Thymus (tissue), 11 donors: ENCODE data around the gene C1QTNF12. TPM values are rescaled to one million over a fixed set of nuclear protein-coding genes. Genes with fewer than 3 reads are reported as not detected.
A peak's percentile ranks its signal among the peaks of the same experiment; 100 is the strongest.

ENCODE experiments used
- DNase-seq, 9 donors: peaks; one replicate each; pipeline ENCODE4 v3.0.0-alpha.2; 2013; ENCODE audit warnings: low spot score in 9 of 9, low read depth in 6 of 9, missing footprints in 1 of 9
- H3K27ac ChIP-seq, 2 donors: one replicate each; pipeline ENCODE4 v1.5.1; 2013; ENCODE audit warnings: control low read depth in 1 of 2, low read depth in 1 of 2, low read length in 1 of 2, mild to moderate bottlenecking in 1 of 2, moderate library complexity in 1 of 2
- H3K27me3 ChIP-seq, 2 donors: one replicate each; pipeline ENCODE4 v1.5.1; 2013; ENCODE audit warnings: low read length in 1 of 2; ENCODE audit not compliant: control insufficient read depth in 2 of 2, insufficient read depth in 1 of 2
- H3K36me3 ChIP-seq, 2 donors: one replicate each; pipeline ENCODE4 v1.5.1; 2013; ENCODE audit warnings: low read length in 1 of 2, mild to moderate bottlenecking in 1 of 2, moderate library complexity in 1 of 2; ENCODE audit not compliant: control insufficient read depth in 2 of 2, insufficient read depth in 2 of 2
- H3K4me1 ChIP-seq, 2 donors: one replicate each; pipeline ENCODE4 v1.5.1; 2013; ENCODE audit warnings: low read length in 2 of 2; ENCODE audit not compliant: control insufficient read depth in 2 of 2, insufficient read depth in 2 of 2
- H3K4me3 ChIP-seq, 2 donors: one replicate each; pipeline ENCODE4 v1.5.1; 2013; ENCODE audit warnings: low read length in 2 of 2, control low read depth in 1 of 2, mild to moderate bottlenecking in 1 of 2
- H3K9me3 ChIP-seq, 2 donors: one replicate each; pipeline ENCODE4 v1.5.1; 2013; ENCODE audit warnings: low read length in 1 of 2, mild to moderate bottlenecking in 1 of 2; ENCODE audit not compliant: control insufficient read depth in 2 of 2, insufficient read depth in 1 of 2
- WGBS: extraction: QIAGEN DNeasy Blood & Tissue Kit; methylation state at CpG from one replicate; pipeline ENCODE4 v1.1.7; 2013; 5-methylcytosine and 5-hydroxymethylcytosine counted together
- polyA plus RNA-seq: library from polyadenylated mRNA; stranded (reverse); fragments of 200-250 nt; gene quantifications from one replicate; pipeline ENCODE4 v1.2.3, GENCODE V29; 2013
- total RNA-seq: library from RNA; stranded (reverse); fragments of 120-200 nt; gene quantifications from one replicate; pipeline ENCODE4 v1.2.4, GENCODE V29; 2013
- donor health status: healthy.

C1QTNF12 gene
- total and polyA plus RNA-seq, 2 donors, result 2.1 to 3.4 TPM

DNA sequence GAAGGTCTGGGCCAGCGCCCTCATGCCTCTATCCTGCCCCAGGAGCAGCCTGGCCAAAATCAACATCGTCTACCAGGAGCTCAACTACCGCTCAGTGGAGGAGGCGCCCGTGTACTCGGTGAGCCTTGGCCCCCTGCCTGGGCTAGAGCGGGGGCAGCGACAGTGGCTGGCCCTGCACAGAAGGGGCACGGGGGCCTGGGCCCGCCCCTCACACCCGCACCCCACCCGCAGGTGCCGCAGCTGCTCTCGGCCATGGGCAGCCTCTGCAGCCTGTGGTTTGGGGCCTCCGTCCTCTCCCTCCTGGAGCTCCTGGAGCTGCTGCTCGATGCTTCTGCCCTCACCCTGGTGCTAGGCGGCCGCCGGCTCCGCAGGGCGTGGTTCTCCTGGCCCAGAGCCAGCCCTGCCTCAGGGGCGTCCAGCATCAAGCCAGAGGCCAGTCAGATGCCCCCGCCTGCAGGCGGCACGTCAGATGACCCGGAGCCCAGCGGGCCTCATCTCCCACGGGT, 44.6 kb upstream of the C1QTNF12 start:
- no peaks in the 10 kb centered on the region for H3K9me3 ChIP-seq
- H3K36me3 ChIP-seq, result peaks cover 2 to 34% of the 10 kb centered on the region in 2 donors
- DNase-seq, result no peak
- peaks cover 0 to 10% of the 10 kb centered on the region in 2 donors for H3K27me3 ChIP-seq
- H3K4me1 ChIP-seq, result no peaks in the 10 kb centered on the region
- no peak overlapping the region for H3K27ac ChIP-seq
- no peak overlapping the region for H3K4me3 ChIP-seq
- 85% methylated on average over 28 of the region's 28 CpGs for WGBS

DNA sequence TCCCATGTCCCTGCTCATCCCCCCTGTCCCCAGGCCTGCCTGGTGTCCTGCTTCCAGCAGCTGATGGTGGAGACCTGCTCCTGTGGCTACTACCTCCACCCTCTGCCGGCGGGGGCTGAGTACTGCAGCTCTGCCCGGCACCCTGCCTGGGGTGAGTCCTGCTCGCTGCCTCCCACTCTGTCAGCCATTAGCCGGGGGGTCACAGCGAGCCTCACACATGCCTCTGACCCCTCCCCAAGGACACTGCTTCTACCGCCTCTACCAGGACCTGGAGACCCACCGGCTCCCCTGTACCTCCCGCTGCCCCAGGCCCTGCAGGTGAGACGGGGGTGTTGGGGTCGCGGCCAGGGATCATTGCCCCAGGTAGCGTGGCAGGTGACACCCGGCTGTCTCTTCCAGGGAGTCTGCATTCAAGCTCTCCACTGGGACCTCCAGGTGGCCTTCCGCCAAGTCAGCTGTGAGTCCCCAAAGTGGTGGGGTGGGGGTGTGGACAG, 43.8 kb upstream of the C1QTNF12 start:
- WGBS, result 63% methylated on average over 15 of the region's 15 CpGs
- peak in 2 of 9 donors; percentile 41 to 56 for DNase-seq
- H3K4me3 ChIP-seq, result no peak overlapping the region
- H3K27ac ChIP-seq, result no peak overlapping the region
- no peaks in the 10 kb centered on the region for H3K4me1 ChIP-seq
- no peaks in the 10 kb centered on the region for H3K9me3 ChIP-seq
- peaks cover 0 to 15% of the 10 kb centered on the region in 2 donors for H3K27me3 ChIP-seq
- H3K36me3 ChIP-seq, result peaks cover 2 to 26% of the 10 kb centered on the region in 2 donors

DNA sequence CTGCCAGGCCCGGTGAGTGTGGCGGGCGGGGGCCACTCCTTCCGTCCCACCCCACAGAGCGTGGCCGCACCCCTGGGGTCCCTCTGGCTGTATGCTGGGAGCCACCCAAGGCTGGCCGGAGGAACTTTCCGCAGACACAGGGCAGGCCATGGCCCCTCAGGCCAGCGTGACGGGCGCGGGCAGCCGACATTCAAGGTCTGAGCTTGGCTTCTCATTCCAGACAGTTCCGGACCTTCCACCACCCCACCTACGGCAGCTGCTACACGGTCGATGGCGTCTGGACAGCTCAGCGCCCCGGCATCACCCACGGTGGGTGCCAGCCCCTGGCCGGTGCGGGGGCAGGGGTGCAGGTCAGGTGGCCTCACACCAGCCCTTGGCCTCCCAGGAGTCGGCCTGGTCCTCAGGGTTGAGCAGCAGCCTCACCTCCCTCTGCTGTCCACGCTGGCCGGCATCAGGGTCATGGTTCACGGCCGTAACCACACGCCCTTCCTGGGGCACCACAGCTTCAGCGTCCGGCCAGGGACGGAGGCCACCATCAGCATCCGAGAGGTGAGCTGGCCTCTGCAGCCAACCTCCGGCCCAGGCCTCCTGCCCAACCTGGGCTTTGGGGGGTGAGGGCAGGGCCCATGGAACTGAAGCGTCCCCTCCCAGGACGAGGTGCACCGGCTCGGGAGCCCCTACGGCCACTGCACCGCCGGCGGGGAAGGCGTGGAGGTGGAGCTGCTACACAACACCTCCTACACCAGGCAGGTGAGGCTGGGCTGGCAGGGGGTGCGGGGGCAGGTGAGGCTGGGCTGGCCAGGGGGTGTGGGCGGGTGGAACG, 41.0 kb upstream of the C1QTNF12 start:
- H3K4me1 ChIP-seq, result no peaks in the 10 kb centered on the region
- H3K36me3 ChIP-seq, result no peaks in the 10 kb centered on the region
- peaks cover 0 to 18% of the 10 kb centered on the region in 2 donors for H3K27me3 ChIP-seq
- 91% methylated on average over 46 of the region's 46 CpGs for WGBS
- H3K4me3 ChIP-seq, result no peak overlapping the region
- H3K27ac ChIP-seq, result no peak overlapping the region
- no peak for DNase-seq
- H3K9me3 ChIP-seq, result no peaks in the 10 kb centered on the region

DNA sequence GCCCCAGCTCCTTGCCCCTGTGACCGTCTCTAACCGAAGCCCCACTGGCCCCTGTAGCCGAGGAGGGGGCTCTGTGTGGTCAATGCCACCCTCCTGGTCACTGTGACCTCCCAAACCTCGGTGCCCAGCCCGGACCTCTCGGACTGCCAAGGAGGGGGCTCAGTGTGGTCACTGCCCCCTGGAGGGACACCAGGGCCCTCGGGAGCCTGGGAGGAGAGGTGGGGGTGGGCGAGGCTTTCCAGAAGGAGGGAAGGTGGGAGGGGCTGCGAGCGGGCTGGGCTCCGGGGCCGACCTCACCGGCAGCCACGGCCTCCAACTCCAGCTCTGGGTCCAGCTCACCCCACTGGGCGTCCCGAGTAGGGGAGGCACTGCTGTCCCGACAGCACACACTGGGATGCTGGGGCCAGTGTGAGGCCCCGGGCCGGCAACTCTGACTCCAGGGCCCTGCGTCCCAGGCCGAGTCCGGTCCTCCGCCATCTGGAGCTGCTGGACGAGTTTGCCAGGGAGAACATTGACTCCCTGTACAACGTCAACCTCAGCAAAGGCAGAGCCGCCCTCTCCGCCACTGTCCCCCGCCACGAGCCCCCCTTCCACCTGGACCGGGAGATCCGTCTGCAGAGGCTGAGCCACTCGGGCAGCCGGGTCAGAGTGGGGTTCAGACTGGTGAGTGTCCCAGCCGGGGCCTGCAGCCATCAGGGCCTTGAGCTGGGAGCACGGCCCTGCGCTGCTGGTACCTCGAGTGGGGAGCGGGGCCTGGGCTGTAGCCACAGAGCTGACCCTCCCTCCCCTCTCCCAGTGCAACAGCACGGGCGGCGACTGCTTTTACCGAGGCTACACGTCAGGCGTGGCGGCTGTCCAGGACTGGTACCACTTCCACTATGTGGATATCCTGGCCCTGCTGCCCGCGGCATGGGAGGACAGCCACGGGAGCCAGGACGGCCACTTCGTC, 40.1 kb upstream of the C1QTNF12 start:
- Histone ChIP-seq H3K9me3 (no peaks in the 10 kb centered on the region), H3K27ac (no peak overlapping the region), H3K27me3 (peaks cover 0 to 18% of the 10 kb centered on the region in 2 donors), H3K4me1 (no peaks in the 10 kb centered on the region), H3K36me3 (no peaks in the 10 kb centered on the region), H3K4me3 (no peak overlapping the region)
- 83% methylated on average over 50 of the region's 50 CpGs for WGBS
- no peak for DNase-seq

DNA sequence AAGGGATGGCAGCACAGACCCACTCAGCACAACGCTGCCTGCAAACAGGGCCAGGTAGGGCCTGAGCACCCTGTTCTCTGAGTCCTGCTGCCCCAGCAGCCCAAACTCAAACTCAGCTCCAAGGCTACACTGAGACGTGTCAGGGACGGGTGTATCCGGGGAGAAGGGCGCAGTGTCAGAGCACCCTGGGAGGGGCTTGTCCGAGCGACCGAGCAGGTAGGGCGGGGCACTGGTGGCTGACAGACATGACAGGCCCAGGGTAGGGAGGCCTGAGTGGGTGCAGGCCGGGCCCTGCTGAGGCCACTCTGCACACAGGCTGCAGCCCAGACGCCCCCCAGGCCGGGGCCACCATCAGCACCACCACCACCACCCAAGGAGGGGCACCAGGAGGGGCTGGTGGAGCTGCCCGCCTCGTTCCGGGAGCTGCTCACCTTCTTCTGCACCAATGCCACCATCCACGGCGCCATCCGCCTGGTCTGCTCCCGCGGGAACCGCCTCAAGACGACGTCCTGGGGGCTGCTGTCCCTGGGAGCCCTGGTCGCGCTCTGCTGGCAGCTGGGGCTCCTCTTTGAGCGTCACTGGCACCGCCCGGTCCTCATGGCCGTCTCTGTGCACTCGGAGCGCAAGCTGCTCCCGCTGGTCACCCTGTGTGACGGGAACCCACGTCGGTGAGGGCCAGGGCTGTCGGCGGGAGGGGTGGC, 39.2 kb upstream of the C1QTNF12 start:
- no peak for DNase-seq
- Histone ChIP-seq H3K36me3 (no peaks in the 10 kb centered on the region), H3K4me3 (no peak overlapping the region), H3K27me3 (peaks cover 0 to 18% of the 10 kb centered on the region in 2 donors), H3K27ac (no peak overlapping the region), H3K9me3 (no peaks in the 10 kb centered on the region), H3K4me1 (no peaks in the 10 kb centered on the region)
- 83% methylated on average over 37 of the region's 37 CpGs for WGBS

DNA sequence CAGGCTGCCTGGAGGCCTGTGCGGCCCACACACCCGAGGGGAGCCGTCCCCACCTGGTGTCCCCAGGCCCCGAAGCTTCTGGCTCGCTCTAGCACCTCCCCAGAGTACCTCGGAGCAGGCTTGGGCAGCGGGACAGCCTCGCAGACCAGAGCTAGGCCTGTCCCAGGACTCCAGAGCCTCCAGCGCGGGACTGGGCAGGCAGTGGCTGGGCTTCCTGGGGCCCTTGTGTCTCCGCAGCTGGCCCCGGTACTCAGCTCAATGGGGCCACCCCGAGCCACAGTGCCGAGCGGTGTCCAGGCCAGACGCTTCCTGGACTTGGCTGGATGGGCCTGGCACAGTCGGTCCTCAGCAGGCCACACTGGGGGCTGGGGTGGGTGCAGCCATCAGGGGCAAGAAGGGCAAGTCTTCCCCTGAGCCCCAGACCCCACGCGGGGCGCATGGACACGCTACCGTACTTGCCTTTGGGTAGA, 38.6 kb upstream of the C1QTNF12 start:
- H3K36me3 ChIP-seq, result no peaks in the 10 kb centered on the region
- no peak overlapping the region for H3K27ac ChIP-seq
- no peak overlapping the region for H3K4me3 ChIP-seq
- no peaks in the 10 kb centered on the region for H3K4me1 ChIP-seq
- WGBS, result 95% methylated on average over 22 of the region's 22 CpGs
- peaks cover 0 to 18% of the 10 kb centered on the region in 2 donors for H3K27me3 ChIP-seq
- H3K9me3 ChIP-seq, result no peaks in the 10 kb centered on the region
- DNase-seq, result no peak

DNA sequence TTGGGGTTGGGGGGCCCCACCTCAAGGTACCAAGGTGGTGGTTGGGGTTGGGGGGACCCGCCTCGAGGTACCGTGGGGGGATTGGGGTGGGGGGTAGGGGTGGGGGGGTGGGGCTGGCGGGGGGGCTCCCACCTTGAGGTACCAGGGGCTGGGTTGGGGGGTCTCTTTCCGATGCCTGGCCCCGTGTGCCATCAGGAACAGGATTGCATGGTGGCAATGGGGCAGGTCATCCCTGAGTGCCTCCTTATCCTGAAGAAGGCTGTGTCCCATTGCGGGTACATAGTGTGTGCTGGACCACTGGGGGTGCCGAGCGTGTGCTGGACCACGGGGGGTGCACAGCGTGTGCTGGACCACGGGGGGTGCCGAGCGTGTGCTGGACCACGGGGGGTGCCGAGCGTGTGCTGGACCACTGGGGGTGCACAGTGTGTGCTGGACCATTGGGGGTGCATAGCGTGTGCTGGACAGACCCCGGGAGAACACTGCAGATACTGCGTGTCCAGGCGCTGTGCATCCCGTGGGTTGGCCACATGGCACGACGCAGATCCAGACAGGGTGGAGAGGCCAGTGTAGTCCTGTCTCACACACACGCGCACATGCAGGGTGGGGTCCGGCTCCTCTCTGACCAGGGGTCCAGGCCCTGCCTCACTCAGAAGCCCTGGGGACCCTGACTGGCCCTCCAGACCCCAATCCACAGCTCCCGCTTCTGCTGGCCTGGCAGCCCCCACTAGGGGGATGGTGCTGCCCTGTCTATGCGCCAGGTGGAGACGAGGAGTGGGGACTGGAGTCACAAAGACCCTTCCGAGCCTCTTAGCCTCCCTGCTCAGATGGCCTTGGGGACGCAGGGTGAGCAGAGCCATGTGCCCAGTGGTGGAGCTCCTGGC, 37.9 kb upstream of the C1QTNF12 start:
- H3K36me3 ChIP-seq, result no peaks in the 10 kb centered on the region
- no peak overlapping the region for H3K27ac ChIP-seq
- H3K9me3 ChIP-seq, result no peaks in the 10 kb centered on the region
- no peak for DNase-seq
- H3K4me1 ChIP-seq, result no peaks in the 10 kb centered on the region
- H3K27me3 ChIP-seq, result peaks cover 0 to 18% of the 10 kb centered on the region in 2 donors
- WGBS, result 91% methylated on average over 32 of the region's 32 CpGs
- no peak overlapping the region for H3K4me3 ChIP-seq

DNA sequence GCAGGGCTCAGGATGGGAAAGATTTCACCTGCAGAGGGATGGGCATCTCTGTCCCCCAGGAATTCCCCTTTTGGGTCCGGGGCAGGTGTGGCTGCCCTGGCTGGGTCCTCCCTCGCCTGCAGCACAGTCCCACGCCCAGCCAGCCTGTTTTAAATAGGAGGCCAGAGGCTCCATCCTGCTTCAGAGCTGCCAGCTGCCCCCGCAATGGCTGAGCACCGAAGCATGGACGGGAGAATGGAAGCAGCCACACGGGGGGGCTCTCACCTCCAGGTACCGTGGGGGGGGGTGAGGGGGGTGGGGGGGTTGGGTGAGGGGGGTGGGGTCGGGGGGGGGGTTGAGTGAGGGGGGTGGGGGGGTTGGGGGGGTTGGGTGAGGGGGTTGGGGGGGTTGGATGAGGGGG, 37.3 kb upstream of the C1QTNF12 start:
- Histone ChIP-seq H3K4me1 (no peaks in the 10 kb centered on the region), H3K9me3 (no peaks in the 10 kb centered on the region), H3K27me3 (peaks cover 0 to 18% of the 10 kb centered on the region in 2 donors), H3K4me3 (no peak overlapping the region), H3K27ac (no peak overlapping the region), H3K36me3 (no peaks in the 10 kb centered on the region)
- no peak for DNase-seq
- 25% methylated on average over 8 of the region's 9 CpGs for WGBS
